IMR-90 (cell line): ENCODE results near the gene USH2A.

Experiments
- CEBPB ChIP-seq: IDR thresholded peaks from 2 replicates; pipeline ENCODE4 v1.6.1; 2012; ENCODE audit warnings: low read depth, low read length, improper control_type of control experiment
- CTCF ChIP-seq: conservative IDR thresholded peaks from 2 replicates; pipeline ENCODE4 v1.5.1; 2012; ENCODE audit warnings: mild to moderate bottlenecking, low read depth, low read length, improper control_type of control experiment
- FOS ChIP-seq: fragments of 150-350 bp; IDR thresholded peaks from 2 replicates; pipeline ENCODE4 v1.6.1; 2016; ENCODE audit warnings: low read depth, low read length
- MAFK ChIP-seq: IDR thresholded peaks from 2 replicates; pipeline ENCODE4 v1.6.1; 2012; ENCODE audit warnings: low read depth, low read length, improper control_type of control experiment
- MXI1 ChIP-seq: IDR thresholded peaks from 2 replicates; pipeline ENCODE4 v1.6.1; 2012; ENCODE audit warnings: low read depth, mild to moderate bottlenecking, low read length, moderate library complexity, borderline replicate concordance
- POLR2A ChIP-seq: IDR thresholded peaks from 2 replicates; pipeline ENCODE4 v1.6.1; 2012; ENCODE audit warnings: mild to moderate bottlenecking, low read depth, low read length
- RAD21 ChIP-seq: IDR thresholded peaks from 2 replicates; pipeline ENCODE4 v1.6.1; 2012; ENCODE audit warnings: low read length, improper control_type of control experiment

GRCh38 chr1:216071262-216071661 lies 352.0 kb downstream of the USH2A start:
- TF ChIP-seq POLR2A (no peak), CTCF (no peak), FOS (no peak), CEBPB (no peak), MAFK (no peak), RAD21 (no peak), MXI1 (no peak)
